ENCODE measurements around the gene KCNC3. TPM values are rescaled to one million over a fixed set of nuclear protein-coding genes. Genes with fewer than 3 reads are reported as not detected.

The KCNC3 gene
- polyA plus RNA-seq, 4 donors, result 5.3 to 79.5 (median 36.1) TPM

- DNase-seq (ENCODE audit: low read depth in 4 of 4, low spot score in 3 of 4), result no peak
These were observed 829 bp downstream of the KCNC3 start for GRCh38 chr19:50328224-50328872.

DNA sequence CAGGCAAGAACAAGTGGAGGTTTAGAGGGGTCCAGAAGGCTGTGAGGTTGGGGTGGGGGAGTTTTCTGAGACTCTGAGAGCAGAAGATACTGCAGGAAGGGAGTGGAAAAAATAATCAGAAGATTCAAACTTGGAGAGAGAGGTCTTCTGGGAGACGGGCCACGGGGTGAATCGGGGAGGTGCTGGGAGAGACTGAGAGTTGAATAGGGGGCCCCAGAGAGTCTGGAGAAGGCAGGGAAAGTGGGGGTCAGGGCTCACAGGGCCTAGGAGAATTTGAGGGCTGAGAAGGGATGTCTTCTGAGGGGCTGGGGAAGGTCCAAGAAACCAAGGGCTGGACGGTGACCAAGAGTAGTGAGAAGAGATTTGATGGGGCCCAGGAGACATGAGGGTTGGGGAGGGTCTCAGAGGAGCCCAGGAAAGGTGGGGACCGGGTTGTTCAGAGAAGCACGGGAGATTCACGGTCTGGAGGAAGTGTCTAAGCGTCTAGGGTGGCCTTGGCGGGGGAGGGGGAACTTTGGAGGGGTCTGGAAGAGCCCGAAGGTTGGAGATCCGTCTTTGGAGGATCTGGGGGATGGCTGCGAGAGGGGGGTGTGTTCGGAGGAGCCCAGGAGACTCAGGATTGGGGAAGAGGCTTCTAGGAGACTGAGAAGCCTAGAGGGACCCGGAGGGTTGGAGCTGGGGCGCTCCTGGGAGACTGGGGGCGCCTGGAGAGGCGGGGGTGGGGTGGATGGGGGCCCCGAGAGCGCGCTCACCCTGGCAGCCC lies 1.5 kb downstream of the KCNC3 start:
- DNase-seq (ENCODE audit: low read depth in 4 of 4, low spot score in 3 of 4), result no peak

GRCh38 chr19:50327013-50327412 lies 2.2 kb downstream of the KCNC3 start:
- no peak for DNase-seq (ENCODE audit: low read depth in 4 of 4, low spot score in 3 of 4)

- no peak for DNase-seq (ENCODE audit: low read depth in 4 of 4, low spot score in 3 of 4)
These were observed 3.0 kb downstream of the KCNC3 start for GRCh38 chr19:50326101-50326664.

- no peak for DNase-seq (ENCODE audit: low read depth in 4 of 4, low spot score in 3 of 4)
These were observed 3.7 kb downstream of the KCNC3 start for GRCh38 chr19:50325310-50326100.

DNA sequence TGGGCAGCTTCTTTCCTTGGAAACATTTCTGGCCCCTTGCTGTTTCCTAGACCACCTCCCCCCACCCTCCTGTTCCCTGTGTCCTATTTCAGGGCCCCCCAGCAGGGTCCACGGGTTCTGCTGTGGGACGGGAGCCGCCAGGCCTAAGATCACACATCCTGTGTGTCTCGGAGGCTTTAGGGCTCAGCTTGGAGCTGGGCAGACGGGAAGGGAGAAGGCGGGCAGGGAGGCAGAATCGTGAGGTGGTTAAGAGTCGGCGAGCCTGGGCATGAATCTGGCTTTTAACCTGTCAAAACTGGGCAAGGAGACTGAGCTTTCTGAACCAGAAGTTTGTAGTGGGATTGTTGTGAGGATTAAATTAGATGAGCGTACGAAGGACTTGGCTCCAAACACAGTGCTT lies 4.8 kb downstream of the KCNC3 start:
- no peak for DNase-seq (ENCODE audit: low read depth in 4 of 4, low spot score in 3 of 4)

- DNase-seq (ENCODE audit: low read depth in 4 of 4, low spot score in 3 of 4), result no peak
These were observed 5.4 kb downstream of the KCNC3 start for GRCh38 chr19:50323782-50324133.

DNA sequence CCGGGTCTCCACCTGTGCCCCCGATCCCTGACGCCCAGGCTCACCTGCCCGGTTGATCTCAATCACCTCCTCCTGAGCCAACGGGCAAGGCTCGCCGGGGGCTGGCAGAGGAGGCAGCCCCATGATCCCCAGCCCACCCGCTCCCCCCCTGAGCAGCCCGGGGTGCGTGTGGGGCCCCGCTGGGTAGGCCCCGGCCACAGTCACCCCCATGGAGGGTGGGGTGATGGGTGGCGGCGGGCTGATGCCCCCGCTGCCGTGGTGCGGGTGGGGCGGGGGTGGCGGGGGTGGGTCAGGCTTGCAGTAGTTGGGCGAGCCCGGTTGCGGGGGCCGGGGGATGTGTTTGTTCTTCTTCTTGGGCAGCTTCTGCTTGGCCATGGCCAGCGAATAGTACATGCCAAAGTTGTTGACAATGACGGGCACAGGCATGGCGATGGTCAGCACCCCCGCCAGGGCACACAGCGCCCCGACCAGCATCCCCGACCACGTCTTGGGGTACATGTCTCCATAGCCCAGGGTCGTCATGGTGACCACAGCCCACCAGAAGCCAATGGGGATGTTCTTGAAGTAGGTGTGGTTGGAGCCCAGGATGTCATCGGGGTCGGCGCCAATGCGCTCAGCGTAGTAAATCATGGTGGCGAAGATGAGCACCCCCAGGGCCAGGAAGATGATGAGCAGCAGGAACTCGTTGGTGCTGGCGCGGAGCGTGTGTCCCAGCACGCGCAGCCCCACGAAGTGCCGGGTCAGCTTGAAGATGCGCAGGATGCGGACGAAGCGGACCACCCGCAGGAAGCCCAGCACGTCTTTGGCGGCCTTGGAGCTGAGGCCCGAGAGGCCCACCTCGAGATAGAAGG lies 6.0 kb downstream of the KCNC3 start:
- DNase-seq (ENCODE audit: low read depth in 4 of 4, low spot score in 3 of 4), result no peak

GRCh38 chr19:50322234-50322633 lies 6.9 kb downstream of the KCNC3 start:
- DNase-seq (ENCODE audit: low read depth in 4 of 4, low spot score in 3 of 4), result no peak

GRCh38 chr19:50321831-50322230 lies 7.3 kb downstream of the KCNC3 start:
- DNase-seq (ENCODE audit: low read depth in 4 of 4, low spot score in 3 of 4), result no peak

DNA sequence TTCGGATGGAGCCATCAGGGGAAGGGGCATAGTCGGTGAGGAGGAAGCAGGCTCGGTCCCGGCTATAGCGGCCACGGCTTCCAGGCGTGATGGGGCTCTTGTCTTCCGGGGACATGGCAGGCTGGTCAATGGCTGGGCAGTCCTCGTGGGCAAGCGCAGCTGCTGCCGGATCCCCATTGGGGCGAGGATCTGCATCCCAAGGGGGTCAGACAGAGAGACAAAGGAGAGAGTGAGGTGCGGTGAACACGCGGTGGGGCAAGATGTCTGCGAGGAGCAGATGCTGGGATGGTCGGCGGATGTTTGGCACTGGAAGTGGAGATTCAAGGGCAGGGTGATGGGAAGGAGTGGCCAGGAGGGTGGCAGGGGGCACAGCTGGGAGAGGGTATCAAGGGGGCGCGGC lies 8.6 kb downstream of the KCNC3 start:
- no peak for DNase-seq (ENCODE audit: low read depth in 4 of 4, low spot score in 3 of 4)

- DNase-seq (ENCODE audit: low read depth in 4 of 4, low spot score in 3 of 4), result no peak
These were observed 9.1 kb downstream of the KCNC3 start for GRCh38 chr19:50320051-50320450.

GRCh38 chr19:50319156-50319555 lies 10.0 kb downstream of the KCNC3 start:
- no peak for DNase-seq (ENCODE audit: low read depth in 4 of 4, low spot score in 3 of 4)

DNA sequence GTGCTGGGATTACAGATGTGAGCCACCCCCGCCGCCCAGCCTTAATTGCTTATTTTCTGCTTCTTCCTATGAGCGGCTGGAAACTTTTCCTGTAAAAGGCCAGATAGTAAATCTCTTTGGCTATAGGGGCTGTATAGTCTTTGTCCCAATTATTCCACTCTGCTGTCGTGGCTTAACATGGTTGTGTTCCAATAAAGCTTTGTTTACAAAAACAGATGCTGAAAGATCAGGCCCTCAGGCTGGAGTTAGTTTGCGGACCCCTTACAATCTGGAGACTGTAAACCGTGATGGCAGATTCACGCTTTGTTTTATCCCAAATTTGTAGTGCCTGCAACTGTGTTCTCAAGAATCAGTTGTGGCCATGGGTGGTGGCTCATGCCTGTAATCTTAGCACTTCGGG lies 10.7 kb downstream of the KCNC3 start:
- DNase-seq (ENCODE audit: low read depth in 4 of 4, low spot score in 3 of 4), result no peak

- no peak for DNase-seq (ENCODE audit: low read depth in 4 of 4, low spot score in 3 of 4)
These were observed 12.1 kb downstream of the KCNC3 start for GRCh38 chr19:50317115-50317514.

- no peak for DNase-seq (ENCODE audit: low read depth in 4 of 4, low spot score in 3 of 4)
These were observed 13.3 kb downstream of the KCNC3 start for GRCh38 chr19:50315773-50316448.

- no peak for DNase-seq (ENCODE audit: low read depth in 4 of 4, low spot score in 3 of 4)
These were observed 14.2 kb downstream of the KCNC3 start for GRCh38 chr19:50314724-50315708.

GRCh38 chr19:50313812-50314536 lies 15.2 kb downstream of the KCNC3 start:
- no peak for DNase-seq (ENCODE audit: low read depth in 4 of 4, low spot score in 3 of 4)

All from left renal pelvis (tissue), 4 donors.